Panc1 (cell line): ENCODE data around the gene KRTAP5-2.

Experiments used
- POLR2AphosphoS5 ChIP-seq: IDR thresholded peaks from 2 replicates; pipeline ENCODE4 v1.6.1; 2012; ENCODE audit warnings: mild to moderate bottlenecking, low read depth, low read length, moderate library complexity
- REST ChIP-seq, 2 experiments: IDR thresholded peaks; 2 replicates each; pipeline ENCODE4 v1.6.1; 2011 to 2012; ENCODE audit warnings: low read depth in 2 of 2, control low read depth in 1 of 2, low read length in 1 of 2, mild to moderate bottlenecking in 1 of 2, moderate library complexity in 1 of 2; ENCODE audit not compliant: insufficient read depth in 1 of 2
- TCF7L2 ChIP-seq: IDR thresholded peaks from 2 replicates; pipeline ENCODE4 v1.6.1; 2011; ENCODE audit warnings: mild to moderate bottlenecking, low read depth, low read length, inconsistent platforms
- TF ChIP-seq, protein P1 (sequence below): fragments of 450-650 bp; IDR thresholded peaks from 2 replicates; pipeline ENCODE4 v1.5.1; 2017; ENCODE audit warnings: mild to moderate bottlenecking

DNA sequence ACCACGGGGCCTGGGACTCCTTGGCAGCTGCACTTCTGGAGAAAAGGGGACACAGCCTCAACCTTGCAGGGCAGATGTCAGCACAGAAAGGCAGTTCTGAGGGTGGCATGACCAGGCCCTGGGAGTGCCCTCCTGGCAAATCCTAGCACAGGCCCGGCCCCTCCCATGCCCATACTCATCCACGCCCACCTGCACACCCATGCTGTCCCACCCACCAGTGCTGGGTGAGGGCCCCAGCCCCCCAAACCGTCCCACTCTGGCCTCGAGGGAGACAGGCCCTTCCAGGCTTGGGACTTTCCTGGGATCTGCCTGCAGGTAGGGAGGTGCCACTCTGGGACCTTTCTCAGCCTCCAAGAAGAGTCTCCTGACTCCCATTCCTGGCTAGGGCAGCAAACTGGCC, 36.1 kb downstream of the KRTAP5-2 start:
- TF ChIP-seq TCF7L2 (no peak), POLR2AphosphoS5 (no peak), REST (IDR thresholded peaks at IDR 0.05; ENCODE audit: insufficient read depth in 1 of 2, low read depth in 2 of 2, low read length in 1 of 2) (no peak)
- TF ChIP-seq, protein P1, sequence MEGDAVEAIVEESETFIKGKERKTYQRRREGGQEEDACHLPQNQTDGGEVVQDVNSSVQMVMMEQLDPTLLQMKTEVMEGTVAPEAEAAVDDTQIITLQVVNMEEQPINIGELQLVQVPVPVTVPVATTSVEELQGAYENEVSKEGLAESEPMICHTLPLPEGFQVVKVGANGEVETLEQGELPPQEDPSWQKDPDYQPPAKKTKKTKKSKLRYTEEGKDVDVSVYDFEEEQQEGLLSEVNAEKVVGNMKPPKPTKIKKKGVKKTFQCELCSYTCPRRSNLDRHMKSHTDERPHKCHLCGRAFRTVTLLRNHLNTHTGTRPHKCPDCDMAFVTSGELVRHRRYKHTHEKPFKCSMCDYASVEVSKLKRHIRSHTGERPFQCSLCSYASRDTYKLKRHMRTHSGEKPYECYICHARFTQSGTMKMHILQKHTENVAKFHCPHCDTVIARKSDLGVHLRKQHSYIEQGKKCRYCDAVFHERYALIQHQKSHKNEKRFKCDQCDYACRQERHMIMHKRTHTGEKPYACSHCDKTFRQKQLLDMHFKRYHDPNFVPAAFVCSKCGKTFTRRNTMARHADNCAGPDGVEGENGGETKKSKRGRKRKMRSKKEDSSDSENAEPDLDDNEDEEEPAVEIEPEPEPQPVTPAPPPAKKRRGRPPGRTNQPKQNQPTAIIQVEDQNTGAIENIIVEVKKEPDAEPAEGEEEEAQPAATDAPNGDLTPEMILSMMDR, result no peak
